ENCODE data around the gene UMAD1.

UMAD1 gene

GRCh38 chr7:7783001-7783400, 142.4 kb downstream of the UMAD1 start:
- Histone ChIP-seq H3K27me3 (replicated peaks) (no peaks in the 10 kb centered on the region), H3K27ac (no peak overlapping the region), H3K4me3 (ENCODE audit: low read depth, low read length) (no peak overlapping the region), H3K36me3 (replicated peaks) (no peaks in the 10 kb centered on the region)
- no peak for DNase-seq
- TF ChIP-seq, protein P1, sequence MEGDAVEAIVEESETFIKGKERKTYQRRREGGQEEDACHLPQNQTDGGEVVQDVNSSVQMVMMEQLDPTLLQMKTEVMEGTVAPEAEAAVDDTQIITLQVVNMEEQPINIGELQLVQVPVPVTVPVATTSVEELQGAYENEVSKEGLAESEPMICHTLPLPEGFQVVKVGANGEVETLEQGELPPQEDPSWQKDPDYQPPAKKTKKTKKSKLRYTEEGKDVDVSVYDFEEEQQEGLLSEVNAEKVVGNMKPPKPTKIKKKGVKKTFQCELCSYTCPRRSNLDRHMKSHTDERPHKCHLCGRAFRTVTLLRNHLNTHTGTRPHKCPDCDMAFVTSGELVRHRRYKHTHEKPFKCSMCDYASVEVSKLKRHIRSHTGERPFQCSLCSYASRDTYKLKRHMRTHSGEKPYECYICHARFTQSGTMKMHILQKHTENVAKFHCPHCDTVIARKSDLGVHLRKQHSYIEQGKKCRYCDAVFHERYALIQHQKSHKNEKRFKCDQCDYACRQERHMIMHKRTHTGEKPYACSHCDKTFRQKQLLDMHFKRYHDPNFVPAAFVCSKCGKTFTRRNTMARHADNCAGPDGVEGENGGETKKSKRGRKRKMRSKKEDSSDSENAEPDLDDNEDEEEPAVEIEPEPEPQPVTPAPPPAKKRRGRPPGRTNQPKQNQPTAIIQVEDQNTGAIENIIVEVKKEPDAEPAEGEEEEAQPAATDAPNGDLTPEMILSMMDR (IDR thresholded peaks at IDR 0.05; ENCODE audit: low read depth, low read length, missing control alignments) = no peak
- in situ Hi-C loops (cut with HindIII; ENCODE audit: low pct_ligation_motif_present, low sequenced_read_pairs) = no loop called here

GRCh38 chr7:7785344-7785973, 144.9 kb downstream of the UMAD1 start:
- Histone ChIP-seq H3K36me3 (replicated peaks) (no peaks in the 10 kb centered on the region), H3K27me3 (replicated peaks) (no peaks in the 10 kb centered on the region), H3K27ac (no peak overlapping the region), H3K4me3 (ENCODE audit: low read depth, low read length) (no peak overlapping the region)
- in situ Hi-C loops (cut with HindIII; ENCODE audit: low pct_ligation_motif_present, low sequenced_read_pairs) = no loop called here
- TF ChIP-seq, protein P1 (IDR thresholded peaks at IDR 0.05; ENCODE audit: low read depth, low read length, missing control alignments) = no peak
- DNase-seq = no peak

GRCh38 chr7:7786595-7786994, 146.0 kb downstream of the UMAD1 start:
- no peaks in the 10 kb centered on the region for H3K27me3 ChIP-seq (replicated peaks)
- no peak overlapping the region for H3K27ac ChIP-seq
- H3K36me3 ChIP-seq (replicated peaks) = no peaks in the 10 kb centered on the region
- DNase-seq = no peak
- H3K4me3 ChIP-seq (ENCODE audit: low read depth, low read length) = no peak overlapping the region
- TF ChIP-seq, protein P1 (IDR thresholded peaks at IDR 0.05; ENCODE audit: low read depth, low read length, missing control alignments) = no peak
- in situ Hi-C loops (cut with HindIII; ENCODE audit: low pct_ligation_motif_present, low sequenced_read_pairs) = no loop called here

DNA sequence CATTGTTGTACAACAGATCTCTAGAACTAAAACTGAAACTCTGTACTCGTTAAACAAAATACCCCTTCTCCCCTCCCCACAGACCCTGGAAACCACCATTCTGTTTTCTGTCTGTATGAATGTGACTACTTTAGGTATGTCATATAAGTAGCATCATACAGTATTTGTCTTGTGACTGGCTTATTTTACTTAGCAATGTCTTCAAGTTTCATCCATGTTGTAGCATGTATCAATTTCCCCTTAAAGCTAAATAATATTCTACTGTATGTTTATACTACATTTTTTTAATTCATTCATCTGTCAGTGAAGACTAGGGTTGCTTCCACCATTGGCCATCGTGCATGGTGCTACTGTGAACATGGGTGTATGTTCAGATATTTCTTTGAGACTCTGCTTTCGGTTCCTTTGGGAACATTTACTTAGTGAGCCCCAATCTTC, 149.0 kb downstream of the UMAD1 start:
- Histone ChIP-seq H3K27me3 (replicated peaks) (no peaks in the 10 kb centered on the region), H3K36me3 (replicated peaks) (no peaks in the 10 kb centered on the region), H3K4me3 (ENCODE audit: low read depth, low read length) (no peak overlapping the region), H3K27ac (no peak overlapping the region)
- in situ Hi-C loops (cut with HindIII; ENCODE audit: low pct_ligation_motif_present, low sequenced_read_pairs) = no loop called here
- TF ChIP-seq, protein P1 (IDR thresholded peaks at IDR 0.05; ENCODE audit: low read depth, low read length, missing control alignments) = no peak
- DNase-seq = no peak

GRCh38 chr7:7790041-7790741, 149.6 kb downstream of the UMAD1 start:
- in situ Hi-C loops (cut with HindIII; ENCODE audit: low pct_ligation_motif_present, low sequenced_read_pairs) = no loop called here
- Histone ChIP-seq H3K4me3 (ENCODE audit: low read depth, low read length) (no peak overlapping the region), H3K36me3 (replicated peaks) (no peaks in the 10 kb centered on the region), H3K27ac (no peak overlapping the region), H3K27me3 (replicated peaks) (no peaks in the 10 kb centered on the region)
- TF ChIP-seq, protein P1 (IDR thresholded peaks at IDR 0.05; ENCODE audit: low read depth, low read length, missing control alignments) = no peak
- DNase-seq = no peak
